ENCODE measurements around the gene LMNA. TPM values are rescaled to one million over a fixed set of nuclear protein-coding genes. Genes with fewer than 3 reads are reported as not detected.
A peak's percentile ranks its signal among the peaks of the same experiment; 100 is the strongest.
"Not testable (repeated sequence)": the region's sequence is repeated elsewhere in the genome, so short reads cannot be mapped to it uniquely, and the experiment has no call there.

Gene LMNA
- total and polyA plus RNA-seq, 9 donors, result 50.1 to 609 (median 360) TPM

- H3K27ac ChIP-seq, result peak overlapping the region; percentile 16 to 47
- peak overlapping the region; percentile 86 for H3K4me3 ChIP-seq
- TF ChIP-seq CTCF (IDR thresholded peaks at IDR 0.05) (no peak), EP300 (IDR thresholded peaks at IDR 0.05) (no peak), POLR2A (IDR thresholded peaks at IDR 0.05) (no peak)
- no peaks in the 10 kb centered on the region for H3K9me3 ChIP-seq
- H3K27me3 ChIP-seq, result no peaks in the 10 kb centered on the region
- H3K36me3 ChIP-seq, result no peaks in the 10 kb centered on the region
- 30 to 44% (median 39%) methylated on average over 13 of the region's 13 CpGs for WGBS, 3 donors
- intact Hi-C loops (cut with DNase I), result no loop called here
- DNase-seq, result peak in 1 of 5 donors; percentile 25
- H3K4me1 ChIP-seq (ENCODE audit: insufficient read depth), result peaks cover 42% of the 10 kb centered on the region
These were observed 3.1 kb downstream of the LMNA start for GRCh38 chr1:156117414-156118176.

GRCh38 chr1:156118177-156118868 is 3.8 kb downstream of the LMNA start:
- H3K27me3 ChIP-seq, result no peaks in the 10 kb centered on the region
- H3K36me3 ChIP-seq, result no peaks in the 10 kb centered on the region
- TF ChIP-seq EP300 (IDR thresholded peaks at IDR 0.05) (no peak), POLR2A (IDR thresholded peaks at IDR 0.05) (no peak), CTCF (IDR thresholded peaks at IDR 0.05) (no peak)
- WGBS, 3 donors, result 14 to 28% (median 16%) methylated on average over 8 of the region's 8 CpGs
- DNase-seq, result peak in 3 of 5 donors; percentile 39 to 54 (median 49)
- H3K4me1 ChIP-seq (ENCODE audit: insufficient read depth), result peaks cover 45% of the 10 kb centered on the region
- H3K27ac ChIP-seq, result peak overlapping the region; percentile 16 to 21
- H3K9me3 ChIP-seq, result no peaks in the 10 kb centered on the region
- H3K4me3 ChIP-seq, result peak overlapping the region; percentile 86
- intact Hi-C loops (cut with DNase I), result no loop called here

GRCh38 chr1:156119503-156120209 is 5.1 kb downstream of the LMNA start:
- no peaks in the 10 kb centered on the region for H3K27me3 ChIP-seq
- peak overlapping the region; percentile 86 for H3K4me3 ChIP-seq
- WGBS, 3 donors, result 42 to 48% (median 44%) methylated on average over 3 of the region's 3 CpGs
- TF ChIP-seq CTCF (IDR thresholded peaks at IDR 0.05), result no peak
- no peak for TF ChIP-seq POLR2A (IDR thresholded peaks at IDR 0.05)
- intact Hi-C loops (cut with DNase I), result no loop called here
- no peaks in the 10 kb centered on the region for H3K36me3 ChIP-seq
- H3K9me3 ChIP-seq, result no peaks in the 10 kb centered on the region
- H3K27ac ChIP-seq, result peak overlapping the region in 1 of 2 donors; percentile 45
- H3K4me1 ChIP-seq (ENCODE audit: insufficient read depth), result peaks cover 42% of the 10 kb centered on the region
- peak in 2 of 5 donors; percentile 40 to 48 for DNase-seq

- H3K4me1 ChIP-seq (ENCODE audit: insufficient read depth), result peaks cover 49% of the 10 kb centered on the region
- intact Hi-C loops (cut with DNase I), result no loop called here
- TF ChIP-seq CTCF (IDR thresholded peaks at IDR 0.05), result no peak
- no peak for TF ChIP-seq EP300 (IDR thresholded peaks at IDR 0.05)
- no peak for TF ChIP-seq POLR2A (IDR thresholded peaks at IDR 0.05)
These were observed 5.8 kb downstream of the LMNA start for GRCh38 chr1:156120318-156120717.

GRCh38 chr1:156121005-156121404 is 6.5 kb downstream of the LMNA start:
- intact Hi-C loops (cut with DNase I); DNase-seq; H3K27me3 ChIP-seq; H3K36me3 ChIP-seq; H3K9me3 ChIP-seq: not testable (repeated sequence)
- Histone ChIP-seq H3K4me1 (ENCODE audit: insufficient read depth) (peaks cover 55% of the 10 kb centered on the region), H3K27ac (peak overlapping the region; percentile 95 to 99), H3K4me3 (peak overlapping the region; percentile 6)
- WGBS, 3 donors, result 9 to 18% (median 10%) methylated on average over 4 of the region's 4 CpGs

More at GRCh38 chr1:156120318-156120717, 5.8 kb downstream of the LMNA start:
- no peak for DNase-seq
- H3K36me3 ChIP-seq, result no peaks in the 10 kb centered on the region
- WGBS, 3 donors, result 62 to 87% (median 74%) methylated on average over 3 of the region's 3 CpGs
- no peaks in the 10 kb centered on the region for H3K27me3 ChIP-seq
- peak overlapping the region; percentile 6 for H3K4me3 ChIP-seq
- peak overlapping the region; percentile 45 to 95 for H3K27ac ChIP-seq
- no peaks in the 10 kb centered on the region for H3K9me3 ChIP-seq

All from ovary (tissue), 9 donors.